Colonic mucosa (tissue), 4 donors: ENCODE data around the gene EFCAB6. TPM values are rescaled to one million over a fixed set of nuclear protein-coding genes. Genes with fewer than 3 reads are reported as not detected.

ENCODE experiments used
- DNase-seq: peaks from one replicate; pipeline ENCODE4 v3.0.0-alpha.2; 2020
- H3K27ac ChIP-seq: fragments of 200-600 bp; one replicate; pipeline ENCODE4 v1.8.0; 2021
- H3K27me3 ChIP-seq: fragments of 200-600 bp; one replicate; pipeline ENCODE4 v1.8.0; 2021
- H3K36me3 ChIP-seq: fragments of 200-600 bp; one replicate; pipeline ENCODE4 v1.8.0; 2021
- H3K4me1 ChIP-seq: fragments of 200-600 bp; one replicate; pipeline ENCODE4 v1.8.0; 2021; ENCODE audit warnings: mild to moderate bottlenecking
- H3K4me3 ChIP-seq: fragments of 200-600 bp; one replicate; pipeline ENCODE4 v1.8.0; 2021
- H3K9ac ChIP-seq, 2 donors: one replicate each; pipeline ENCODE4 v1.7.0; 2013; ENCODE audit warnings: control low read depth in 2 of 2, low read depth in 2 of 2, low read length in 2 of 2
- H3K9me3 ChIP-seq: fragments of 200-600 bp; one replicate; pipeline ENCODE4 v1.8.0; 2021
- CTCF ChIP-seq: fragments of 200-600 bp; IDR thresholded peaks from one replicate; pipeline ENCODE4 v1.8.0; 2022; ENCODE audit warnings: antibody characterized with exemption, mild to moderate bottlenecking
- intact Hi-C: fragments of 100-400 bp; cut with DNase I; formaldehyde crosslinking; loops from one replicate; pipeline ENCODE4 v1.14.1; 2022
- total RNA-seq, 2 donors: library from RNA; stranded (reverse); fragmentation: NEBNext Ultra II Directional in 1 of 2; extraction: Animal tissue kit (Norgen Biotek cat#: 25700) in 1 of 2; gene quantifications; one replicate each; pipeline ENCODE4 v1.2.1, GENCODE V29; 2021
- donor health status: healthy.
- donor health status: DM: no; HTN: no; CAD: no.
- donor health status: DM: no; HTN: no; CAD: no.

EFCAB6 gene
- total RNA-seq, 2 donors from 2014 or later, result 0.35 to 0.80 TPM

- intact Hi-C loops, result no loop called here
- no peak for TF ChIP-seq CTCF
- Histone ChIP-seq H3K27me3 (no peaks in the 10 kb centered on the region), H3K9me3 (no peaks in the 10 kb centered on the region), H3K36me3 (no peaks in the 10 kb centered on the region), H3K9ac (no peak overlapping the region), H3K4me3 (no peak overlapping the region), H3K27ac (no peak overlapping the region), H3K4me1 (no peaks in the 10 kb centered on the region)
- no peak for DNase-seq
Observed at GRCh38 chr22:43726964-43727543, 85.1 kb downstream of the EFCAB6 start.

- no peak overlapping the region for H3K4me3 ChIP-seq
- intact Hi-C loops, result no loop called here
- TF ChIP-seq CTCF, result no peak
- DNase-seq, result no peak
- no peaks in the 10 kb centered on the region for H3K27me3 ChIP-seq
- no peaks in the 10 kb centered on the region for H3K4me1 ChIP-seq
- H3K9ac ChIP-seq, result no peak overlapping the region
- H3K9me3 ChIP-seq, result no peaks in the 10 kb centered on the region
- no peaks in the 10 kb centered on the region for H3K36me3 ChIP-seq
- no peak overlapping the region for H3K27ac ChIP-seq
Observed at GRCh38 chr22:43726322-43726721, 85.8 kb downstream of the EFCAB6 start.

GRCh38 chr22:43723816-43724215, 88.3 kb downstream of the EFCAB6 start:
- no peak overlapping the region for H3K9ac ChIP-seq
- intact Hi-C loops, result no loop called here
- H3K36me3 ChIP-seq, result no peaks in the 10 kb centered on the region
- H3K4me3 ChIP-seq, result no peak overlapping the region
- H3K27me3 ChIP-seq, result no peaks in the 10 kb centered on the region
- no peaks in the 10 kb centered on the region for H3K9me3 ChIP-seq
- no peak for TF ChIP-seq CTCF
- H3K27ac ChIP-seq, result no peak overlapping the region
- H3K4me1 ChIP-seq, result no peaks in the 10 kb centered on the region
- DNase-seq, result no peak

GRCh38 chr22:43722444-43722843, 89.7 kb downstream of the EFCAB6 start:
- Histone ChIP-seq H3K4me1 (no peaks in the 10 kb centered on the region), H3K27ac (no peak overlapping the region), H3K36me3 (no peaks in the 10 kb centered on the region), H3K4me3 (no peak overlapping the region), H3K9me3 (no peaks in the 10 kb centered on the region), H3K9ac (no peak overlapping the region), H3K27me3 (no peaks in the 10 kb centered on the region)
- intact Hi-C loops, result no loop called here
- DNase-seq, result no peak
- TF ChIP-seq CTCF, result no peak

GRCh38 chr22:43720716-43721115, 91.4 kb downstream of the EFCAB6 start:
- Histone ChIP-seq H3K9me3 (no peaks in the 10 kb centered on the region), H3K4me3 (no peak overlapping the region), H3K36me3 (no peaks in the 10 kb centered on the region), H3K27ac (no peak overlapping the region), H3K9ac (no peak overlapping the region), H3K4me1 (no peaks in the 10 kb centered on the region), H3K27me3 (no peaks in the 10 kb centered on the region)
- no peak for DNase-seq
- intact Hi-C loops, result no loop called here
- no peak for TF ChIP-seq CTCF
